Measurements from ENCODE around the gene MEIS1. TPM values are rescaled to one million over a fixed set of nuclear protein-coding genes. Genes with fewer than 3 reads are reported as not detected.

Gene MEIS1
- total RNA-seq, 1 experiment from 2014 or later = 9.1 TPM

DNA sequence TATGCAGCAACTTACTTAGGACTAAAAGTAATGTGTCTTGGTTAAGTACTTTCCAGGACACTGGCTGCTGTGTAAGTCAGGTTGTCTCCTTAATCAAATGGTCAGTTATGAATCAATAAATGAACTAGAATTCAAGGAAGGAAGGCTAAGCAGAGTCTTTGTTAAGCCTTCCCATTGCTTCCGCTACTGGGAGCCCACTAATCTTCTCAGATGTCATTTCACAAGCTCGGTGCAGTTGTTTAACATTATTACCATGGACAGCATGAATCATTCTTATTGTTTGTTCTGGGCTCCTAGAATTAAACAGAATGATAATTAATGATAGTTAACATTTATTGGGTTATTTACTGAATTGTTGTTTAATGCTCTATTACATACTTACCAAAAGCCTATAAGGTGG, 26.0 kb upstream of the MEIS1 start:
- DNase-seq = no peak
- Histone ChIP-seq H3K27me3 (ENCODE audit: insufficient read depth, low read depth) (no peaks in the 10 kb centered on the region), H4K20me1 (ENCODE audit: insufficient read depth) (no peaks in the 10 kb centered on the region), H3K9me2 (ENCODE audit: insufficient read depth) (no peaks in the 10 kb centered on the region), H3K4me2 (no peak overlapping the region), H2AFZ (no peak overlapping the region), H3K4me3 (no peak overlapping the region), H3K4me1 (replicated peaks; ENCODE audit: insufficient read depth) (no peaks in the 10 kb centered on the region), H3F3A (ENCODE audit: insufficient read depth, low read depth) (no peaks in the 10 kb centered on the region), H3K36me3 (ENCODE audit: low read depth) (no peaks in the 10 kb centered on the region), H3K27ac (no peak overlapping the region), H3K9me3 (ENCODE audit: insufficient read depth, low read depth) (no peaks in the 10 kb centered on the region), H3K79me2 (ENCODE audit: low read depth) (no peaks in the 10 kb centered on the region)
- BruUV-seq (replicated peaks) = no TSS peak
- CTCF ChIA-PET = no interaction called here
- no peak for TF ChIP-seq EZH2 (IDR thresholded peaks at IDR 0.05; ENCODE audit: low read depth)
- TF ChIP-seq, protein P1, sequence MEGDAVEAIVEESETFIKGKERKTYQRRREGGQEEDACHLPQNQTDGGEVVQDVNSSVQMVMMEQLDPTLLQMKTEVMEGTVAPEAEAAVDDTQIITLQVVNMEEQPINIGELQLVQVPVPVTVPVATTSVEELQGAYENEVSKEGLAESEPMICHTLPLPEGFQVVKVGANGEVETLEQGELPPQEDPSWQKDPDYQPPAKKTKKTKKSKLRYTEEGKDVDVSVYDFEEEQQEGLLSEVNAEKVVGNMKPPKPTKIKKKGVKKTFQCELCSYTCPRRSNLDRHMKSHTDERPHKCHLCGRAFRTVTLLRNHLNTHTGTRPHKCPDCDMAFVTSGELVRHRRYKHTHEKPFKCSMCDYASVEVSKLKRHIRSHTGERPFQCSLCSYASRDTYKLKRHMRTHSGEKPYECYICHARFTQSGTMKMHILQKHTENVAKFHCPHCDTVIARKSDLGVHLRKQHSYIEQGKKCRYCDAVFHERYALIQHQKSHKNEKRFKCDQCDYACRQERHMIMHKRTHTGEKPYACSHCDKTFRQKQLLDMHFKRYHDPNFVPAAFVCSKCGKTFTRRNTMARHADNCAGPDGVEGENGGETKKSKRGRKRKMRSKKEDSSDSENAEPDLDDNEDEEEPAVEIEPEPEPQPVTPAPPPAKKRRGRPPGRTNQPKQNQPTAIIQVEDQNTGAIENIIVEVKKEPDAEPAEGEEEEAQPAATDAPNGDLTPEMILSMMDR (conservative IDR thresholded peaks at IDR 0.05) = no peak
- intact Hi-C loops (cut with micrococcal nuclease; ENCODE audit: unreplicated experiment) = no loop called here
- POLR2A ChIA-PET (ENCODE audit: unreplicated experiment) = no interaction called here

DNA sequence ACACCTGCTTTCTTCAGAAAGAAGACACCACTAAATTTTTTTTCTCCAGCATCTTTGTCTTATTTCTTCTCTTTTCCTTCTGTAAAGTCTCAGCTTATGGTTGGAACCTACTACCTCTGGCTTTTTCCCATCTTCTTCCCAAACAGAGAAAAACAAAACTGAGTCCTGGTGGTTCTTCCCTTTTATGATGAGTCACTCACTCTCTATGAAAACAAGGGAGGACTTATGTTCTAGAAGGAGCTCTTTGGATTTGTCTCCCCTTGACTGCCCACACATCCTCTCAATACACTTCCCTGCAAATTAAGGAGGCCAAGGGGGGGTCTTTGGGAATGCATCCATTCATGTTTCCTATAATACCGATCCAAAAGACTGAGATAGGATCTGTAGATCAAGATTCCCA, 22.1 kb upstream of the MEIS1 start:
- ChIA-PET CTCF (interaction anchor here (0.6 kb wide), 1 partner anchor 1429 kb away, joined by 3 read pairs; no protein-coding TSS in a partner anchor), POLR2A (ENCODE audit: unreplicated experiment) (no interaction called here)
- Histone ChIP-seq H3K27ac (no peak overlapping the region), H2AFZ (no peak overlapping the region), H3F3A (ENCODE audit: insufficient read depth, low read depth) (no peaks in the 10 kb centered on the region), H3K9me2 (ENCODE audit: insufficient read depth) (no peaks in the 10 kb centered on the region), H3K36me3 (ENCODE audit: low read depth) (no peaks in the 10 kb centered on the region), H3K9me3 (ENCODE audit: insufficient read depth, low read depth) (no peaks in the 10 kb centered on the region), H3K27me3 (ENCODE audit: insufficient read depth, low read depth) (no peaks in the 10 kb centered on the region), H3K4me3 (no peak overlapping the region), H3K79me2 (ENCODE audit: low read depth) (no peaks in the 10 kb centered on the region), H3K4me1 (replicated peaks; ENCODE audit: insufficient read depth) (no peaks in the 10 kb centered on the region), H4K20me1 (ENCODE audit: insufficient read depth) (no peaks in the 10 kb centered on the region), H3K4me2 (no peak overlapping the region)
- no peak for DNase-seq
- intact Hi-C loops (cut with micrococcal nuclease; ENCODE audit: unreplicated experiment) = no loop called here
- TF ChIP-seq, protein P1 (conservative IDR thresholded peaks at IDR 0.05) = no peak
- TF ChIP-seq EZH2 (IDR thresholded peaks at IDR 0.05; ENCODE audit: low read depth) = no peak
- no TSS peak for BruUV-seq (replicated peaks)

DNA sequence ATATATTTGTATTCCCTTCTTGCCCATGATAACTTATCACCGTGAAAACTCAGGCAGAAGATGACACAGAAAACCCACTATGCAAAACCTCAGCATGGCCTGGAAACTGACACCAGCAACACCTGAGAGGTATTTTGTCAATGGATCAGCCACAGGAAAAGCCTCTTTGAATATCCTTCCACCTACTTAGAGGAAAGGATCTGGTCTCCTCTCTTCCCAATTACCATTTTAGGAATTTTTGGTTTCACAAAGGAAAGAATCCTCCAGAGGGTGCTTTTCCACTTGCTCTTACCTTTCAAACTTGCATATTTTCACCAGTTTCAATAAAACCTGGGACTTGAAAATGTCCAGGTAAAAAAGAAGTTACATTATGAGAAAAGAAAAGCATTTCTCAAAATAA, 20.0 kb upstream of the MEIS1 start:
- Histone ChIP-seq H4K20me1 (ENCODE audit: insufficient read depth) (no peaks in the 10 kb centered on the region), H3K4me3 (no peak overlapping the region), H3K27me3 (ENCODE audit: insufficient read depth, low read depth) (no peaks in the 10 kb centered on the region), H3K36me3 (ENCODE audit: low read depth) (no peaks in the 10 kb centered on the region), H3K9me3 (ENCODE audit: insufficient read depth, low read depth) (no peaks in the 10 kb centered on the region), H3K79me2 (ENCODE audit: low read depth) (no peaks in the 10 kb centered on the region), H3F3A (ENCODE audit: insufficient read depth, low read depth) (no peaks in the 10 kb centered on the region), H2AFZ (no peak overlapping the region), H3K27ac (no peak overlapping the region), H3K4me1 (replicated peaks; ENCODE audit: insufficient read depth) (no peaks in the 10 kb centered on the region), H3K9me2 (ENCODE audit: insufficient read depth) (no peaks in the 10 kb centered on the region), H3K4me2 (no peak overlapping the region)
- BruUV-seq (replicated peaks) = no TSS peak
- POLR2A ChIA-PET (ENCODE audit: unreplicated experiment) = no interaction called here
- CTCF ChIA-PET = no interaction called here
- DNase-seq = no peak
- intact Hi-C loops (cut with micrococcal nuclease; ENCODE audit: unreplicated experiment) = no loop called here
- TF ChIP-seq, protein P1 (conservative IDR thresholded peaks at IDR 0.05) = no peak
- TF ChIP-seq EZH2 (IDR thresholded peaks at IDR 0.05; ENCODE audit: low read depth) = no peak
